Measurements from ENCODE around the gene ZBTB16.

GRCh38 chr11:114272311-114272710, 212.8 kb downstream of the ZBTB16 start:
- TF ChIP-seq HNF4G (IDR thresholded peaks at IDR 0.05) = no peak
- no peak for TF ChIP-seq CTCF (IDR thresholded peaks at IDR 0.05; ENCODE audit: low read depth, low read length, missing input control)
- no peak for TF ChIP-seq REST (IDR thresholded peaks at IDR 0.05)
- no peak for TF ChIP-seq YY1 (IDR thresholded peaks at IDR 0.05)
- no peak for TF ChIP-seq RAD21 (IDR thresholded peaks at IDR 0.05)
- TF ChIP-seq GABPA (IDR thresholded peaks at IDR 0.05 in 1 of 2, conservative IDR thresholded peaks at IDR 0.05 in 1 of 2) = no peak
- TF ChIP-seq JUND (IDR thresholded peaks at IDR 0.05) = no peak
- TF ChIP-seq NR2F2 (IDR thresholded peaks at IDR 0.05) = no peak
- no peak for TF ChIP-seq MAX (IDR thresholded peaks at IDR 0.05)
- TF ChIP-seq TAF1 (conservative IDR thresholded peaks at IDR 0.05) = no peak
- no peak for TF ChIP-seq RXRA (IDR thresholded peaks at IDR 0.05)
- no peak for TF ChIP-seq ZBTB33 (IDR thresholded peaks at IDR 0.05)
- TF ChIP-seq FOXA1 (IDR thresholded peaks at IDR 0.05) = no peak

Measured in liver (tissue), 3 donors.